Peyer's patch (tissue), 4 donors: Measurements from ENCODE around the gene TRIM37. TPM values are rescaled to one million over a fixed set of nuclear protein-coding genes. Genes with fewer than 3 reads are reported as not detected.

Experiments
- DNase-seq, 3 donors: peaks; one replicate each; pipeline ENCODE4 v3.0.0-alpha.2; 2017 to 2019
- H3K27ac ChIP-seq, 4 donors: fragments of 200-600 bp; sonication (generic); one replicate each; pipeline ENCODE4 v1.5.1; 2016 to 2019
- H3K27me3 ChIP-seq, 2 donors: fragments of 200-600 bp; sonication (generic); one replicate each; pipeline ENCODE4 v1.5.1; 2019
- H3K36me3 ChIP-seq, 3 donors: fragments of 200-600 bp; sonication (generic); one replicate each; pipeline ENCODE4 v1.5.1; 2016 to 2019
- H3K4me1 ChIP-seq, 4 donors: fragments of 200-600 bp; sonication (generic); one replicate each; pipeline ENCODE4 v1.5.1; 2016 to 2019
- H3K4me3 ChIP-seq, 4 donors: fragments of 200-600 bp; sonication (generic); 1 replicate in 3 of 4; 2 replicates in 1 of 4; pipeline ENCODE4 v1.5.1; 2016 to 2019; ENCODE audit warnings: mild to moderate bottlenecking in 1 of 4
- H3K9me3 ChIP-seq, 4 donors: fragments of 200-600 bp; sonication (generic); one replicate each; pipeline ENCODE4 v1.5.1; 2016 to 2019; ENCODE audit warnings: mild to moderate bottlenecking in 1 of 4
- POLR2A ChIP-seq, 2 donors: fragments of 450-650 bp; IDR thresholded peaks; one replicate each; pipeline ENCODE4 v1.5.1; 2017; ENCODE audit warnings: antibody characterized with exemption in 2 of 2, mild to moderate bottlenecking in 2 of 2, moderate library complexity in 2 of 2
- total RNA-seq, 4 donors: library from RNA; depleted of rRNA; stranded (reverse); fragments of >200 nt; gene quantifications; one replicate each; pipeline ENCODE4 v1.1.0, GENCODE V29; 2016
- TF ChIP-seq, protein P1 (sequence below), 6 experiments: fragments of 450-650 bp in 4 of 6; fragments of 200-600 bp in 2 of 6; sonication (generic) in 1 of 6; IDR thresholded peaks; one replicate each; pipeline ENCODE4 v1.5.1; 2017 to 2019; ENCODE audit warnings: antibody characterized with exemption in 6 of 6, mild to moderate bottlenecking in 3 of 6, moderate library complexity in 1 of 6

Gene TRIM37
- total RNA-seq, 4 donors from 2014 or later, result 9.8 to 31.4 (median 14.7) TPM

DNA sequence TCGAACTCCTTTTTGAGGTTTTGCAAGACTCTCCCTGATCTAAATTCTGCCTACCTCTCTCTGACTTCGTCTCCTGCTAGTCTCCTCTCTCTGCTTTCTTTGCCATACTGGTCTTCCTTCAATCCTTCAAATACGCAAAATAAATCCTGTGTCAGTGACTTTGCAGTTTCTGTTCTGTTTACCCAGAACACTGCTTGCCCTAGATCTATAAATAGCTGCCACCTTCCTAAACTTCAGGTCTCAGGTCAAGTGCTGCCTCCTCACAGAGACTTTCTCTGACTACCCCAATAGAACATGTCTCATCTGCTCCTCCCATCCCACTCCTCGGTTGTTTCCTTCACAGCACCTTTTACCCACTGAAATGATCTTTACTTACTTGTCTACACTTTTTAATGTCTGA is 78.9 kb downstream of the TRIM37 start:
- Histone ChIP-seq H3K4me1 (no peaks in the 10 kb centered on the region), H3K36me3 (peaks cover 0 to 10% (median 0%) of the 10 kb centered on the region in 3 donors), H3K9me3 (no peaks in the 10 kb centered on the region), H3K27me3 (no peaks in the 10 kb centered on the region), H3K4me3 (no peak overlapping the region), H3K27ac (no peak overlapping the region)
- TF ChIP-seq, protein P1, sequence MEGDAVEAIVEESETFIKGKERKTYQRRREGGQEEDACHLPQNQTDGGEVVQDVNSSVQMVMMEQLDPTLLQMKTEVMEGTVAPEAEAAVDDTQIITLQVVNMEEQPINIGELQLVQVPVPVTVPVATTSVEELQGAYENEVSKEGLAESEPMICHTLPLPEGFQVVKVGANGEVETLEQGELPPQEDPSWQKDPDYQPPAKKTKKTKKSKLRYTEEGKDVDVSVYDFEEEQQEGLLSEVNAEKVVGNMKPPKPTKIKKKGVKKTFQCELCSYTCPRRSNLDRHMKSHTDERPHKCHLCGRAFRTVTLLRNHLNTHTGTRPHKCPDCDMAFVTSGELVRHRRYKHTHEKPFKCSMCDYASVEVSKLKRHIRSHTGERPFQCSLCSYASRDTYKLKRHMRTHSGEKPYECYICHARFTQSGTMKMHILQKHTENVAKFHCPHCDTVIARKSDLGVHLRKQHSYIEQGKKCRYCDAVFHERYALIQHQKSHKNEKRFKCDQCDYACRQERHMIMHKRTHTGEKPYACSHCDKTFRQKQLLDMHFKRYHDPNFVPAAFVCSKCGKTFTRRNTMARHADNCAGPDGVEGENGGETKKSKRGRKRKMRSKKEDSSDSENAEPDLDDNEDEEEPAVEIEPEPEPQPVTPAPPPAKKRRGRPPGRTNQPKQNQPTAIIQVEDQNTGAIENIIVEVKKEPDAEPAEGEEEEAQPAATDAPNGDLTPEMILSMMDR (IDR thresholded peaks at IDR 0.05), result no peak
- TF ChIP-seq POLR2A (IDR thresholded peaks at IDR 0.05), result no peak
- DNase-seq, result no peak

DNA sequence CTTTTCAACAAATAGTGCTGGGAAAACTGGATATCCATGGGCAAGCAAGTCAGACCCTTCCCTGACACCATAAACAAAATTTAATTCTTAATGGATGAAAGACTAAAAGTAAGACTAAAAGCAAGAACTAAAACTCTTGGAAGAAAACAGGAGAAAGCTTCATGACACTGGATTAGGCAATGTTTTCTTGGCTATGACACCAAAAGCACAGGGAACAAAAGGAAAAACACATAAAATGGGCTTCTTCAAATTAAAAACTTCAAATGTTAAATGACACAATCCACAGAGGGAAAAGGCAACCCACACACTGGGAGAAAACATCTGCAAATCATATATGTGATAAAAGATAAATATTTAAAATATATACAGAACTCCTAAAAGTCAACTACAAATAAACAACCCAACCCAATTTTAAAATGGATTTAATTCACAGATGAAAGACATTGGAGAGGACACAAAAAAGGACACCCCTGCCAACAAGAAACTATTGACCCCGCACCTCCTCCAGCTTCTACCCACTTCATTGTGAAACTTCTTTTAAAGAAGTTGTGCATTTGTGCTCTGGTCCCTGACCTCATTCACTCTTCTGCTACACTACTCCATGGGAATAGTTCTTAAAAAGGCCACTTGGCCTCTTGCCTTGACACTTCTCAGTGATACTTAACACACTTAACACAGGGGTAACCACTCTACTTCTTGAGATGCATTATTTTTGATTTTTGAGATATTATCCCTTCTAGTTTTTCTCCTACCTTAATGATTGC is 80.3 kb downstream of the TRIM37 start:
- Histone ChIP-seq H3K36me3 (peaks cover 0 to 12% (median 0%) of the 10 kb centered on the region in 3 donors), H3K4me3 (no peak overlapping the region), H3K4me1 (no peaks in the 10 kb centered on the region), H3K27ac (no peak overlapping the region), H3K9me3 (no peaks in the 10 kb centered on the region), H3K27me3 (no peaks in the 10 kb centered on the region)
- DNase-seq, result no peak
- no peak for TF ChIP-seq POLR2A (IDR thresholded peaks at IDR 0.05)
- TF ChIP-seq, protein P1 (IDR thresholded peaks at IDR 0.05), result no peak

GRCh38 chr17:59024916-59025315 is 81.8 kb downstream of the TRIM37 start:
- Histone ChIP-seq H3K4me1 (no peaks in the 10 kb centered on the region), H3K4me3 (no peak overlapping the region), H3K27ac (no peak overlapping the region), H3K27me3 (no peaks in the 10 kb centered on the region), H3K9me3 (no peaks in the 10 kb centered on the region), H3K36me3 (peaks cover 0 to 16% (median 0%) of the 10 kb centered on the region in 3 donors)
- TF ChIP-seq, protein P1 (IDR thresholded peaks at IDR 0.05), result no peak
- no peak for TF ChIP-seq POLR2A (IDR thresholded peaks at IDR 0.05)
- no peak for DNase-seq

DNA sequence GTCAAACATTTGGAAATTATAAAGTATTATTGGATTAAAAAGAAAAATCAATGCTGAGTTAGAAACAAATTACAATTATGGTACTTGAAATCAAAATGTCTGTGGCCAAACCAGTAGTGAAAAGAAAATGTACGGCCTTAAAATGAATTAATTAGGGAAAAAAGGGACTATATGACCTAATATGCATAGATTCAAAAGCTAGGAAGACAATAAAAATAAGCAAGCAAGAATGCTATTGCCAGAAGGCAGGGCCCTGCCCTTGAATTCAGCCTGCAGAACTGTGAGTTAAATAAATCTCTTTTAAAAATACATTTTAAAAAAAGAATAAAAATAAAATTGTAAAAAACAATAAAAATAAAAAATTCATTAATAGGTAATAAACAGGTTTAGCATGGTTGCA is 88.7 kb downstream of the TRIM37 start:
- Histone ChIP-seq H3K4me3 (no peak overlapping the region), H3K27me3 (no peaks in the 10 kb centered on the region), H3K36me3 (peaks cover 0 to 15% (median 0%) of the 10 kb centered on the region in 3 donors), H3K9me3 (no peaks in the 10 kb centered on the region), H3K27ac (no peak overlapping the region), H3K4me1 (no peaks in the 10 kb centered on the region)
- TF ChIP-seq POLR2A (IDR thresholded peaks at IDR 0.05), result no peak
- TF ChIP-seq, protein P1 (IDR thresholded peaks at IDR 0.05), result no peak
- DNase-seq, result no peak

- Histone ChIP-seq H3K27me3 (no peaks in the 10 kb centered on the region), H3K27ac (no peak overlapping the region), H3K9me3 (no peaks in the 10 kb centered on the region), H3K4me3 (no peak overlapping the region), H3K36me3 (peaks cover 0 to 29% (median 0%) of the 10 kb centered on the region in 3 donors), H3K4me1 (no peaks in the 10 kb centered on the region)
- no peak for DNase-seq
- TF ChIP-seq, protein P1 (IDR thresholded peaks at IDR 0.05), result no peak
- no peak for TF ChIP-seq POLR2A (IDR thresholded peaks at IDR 0.05)
Measured at GRCh38 chr17:59011975-59012374, 94.7 kb downstream of the TRIM37 start.
